ENCODE measurements around the gene SREK1. TPM values are rescaled to one million over a fixed set of nuclear protein-coding genes. Genes with fewer than 3 reads are reported as not detected.

SREK1 gene
- total and polyA plus RNA-seq, 2 of the 8 experiments (the other 6 are each of a cell fraction or from before 2014, with no cell fraction given): 10.6 to 40.4 TPM

- peak; percentile 9 for TF ChIP-seq CHD7 (IDR thresholded peaks at IDR 0.05; ENCODE audit: insufficient replicate concordance, low read length)
These were observed 527 bp upstream of the SREK1 start (continued) for GRCh38 chr5:66143473-66144073.
